Brain pericyte (primary cell): ENCODE results near the gene CMIP.
"Not testable (repeated sequence)": the region's sequence is repeated elsewhere in the genome, so short reads cannot be mapped to it uniquely, and the experiment has no call there.

ENCODE experiments used
- DNase-seq: peaks from one replicate; pipeline ENCODE4 v3.0.0-alpha.2; 2012; ENCODE audit warnings: low read depth, low spot score

CMIP gene

GRCh38 chr16:81681311-81681710, 236.7 kb downstream of the CMIP start:
- DNase-seq: no peak

GRCh38 chr16:81684242-81684837, 239.7 kb downstream of the CMIP start:
- DNase-seq: no peak

DNA sequence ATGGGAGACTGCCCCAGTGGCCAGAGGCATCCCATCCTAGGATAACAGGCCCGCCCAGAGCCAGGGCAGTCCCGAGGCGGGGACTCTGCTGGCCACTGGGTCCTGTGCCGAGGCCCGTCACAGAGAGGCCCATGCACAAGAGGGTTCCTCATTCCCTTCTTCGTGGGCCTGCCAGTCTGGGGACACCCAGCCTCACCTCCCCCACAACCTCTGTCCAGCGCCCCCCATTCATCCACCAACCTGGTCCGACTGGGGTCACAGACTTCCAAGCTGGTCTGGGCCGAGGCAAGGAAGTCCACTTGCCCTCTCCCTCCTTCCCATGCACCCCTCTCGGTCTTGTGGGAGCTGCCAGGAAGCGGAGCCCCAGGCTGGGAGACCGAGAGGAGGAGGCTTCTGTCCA, 240.3 kb downstream of the CMIP start:
- no peak for DNase-seq

- DNase-seq: no peak
Measured at GRCh38 chr16:81686391-81687130, 242.0 kb downstream of the CMIP start.

DNA sequence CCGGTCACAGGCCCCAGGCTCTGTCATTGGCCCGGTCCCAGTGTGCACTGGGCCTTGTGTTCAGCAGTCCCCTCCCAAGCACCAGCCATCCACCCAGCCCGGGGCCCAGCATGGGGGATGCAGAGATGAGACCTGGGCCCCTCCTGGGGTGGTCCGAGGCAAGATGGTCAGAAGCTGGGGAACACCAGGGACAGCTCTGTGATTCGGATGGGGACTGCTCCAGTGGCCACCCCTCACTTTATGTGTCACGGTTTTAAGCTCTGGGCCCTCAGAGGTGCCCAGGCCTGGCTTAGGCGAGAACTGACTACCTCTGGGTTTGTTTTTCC, 242.5 kb downstream of the CMIP start:
- DNase-seq: no peak

- no peak for DNase-seq
Measured at GRCh38 chr16:81688182-81688581, 243.6 kb downstream of the CMIP start.

GRCh38 chr16:81688839-81689238, 244.2 kb downstream of the CMIP start:
- DNase-seq: not testable (repeated sequence)

GRCh38 chr16:81692021-81692420, 247.4 kb downstream of the CMIP start:
- DNase-seq: no peak

GRCh38 chr16:81692571-81692970, 248.0 kb downstream of the CMIP start:
- DNase-seq: no peak

GRCh38 chr16:81693041-81693743, 248.6 kb downstream of the CMIP start:
- no peak for DNase-seq

- no peak for DNase-seq
Measured at GRCh38 chr16:81693744-81694303, 249.2 kb downstream of the CMIP start.

DNA sequence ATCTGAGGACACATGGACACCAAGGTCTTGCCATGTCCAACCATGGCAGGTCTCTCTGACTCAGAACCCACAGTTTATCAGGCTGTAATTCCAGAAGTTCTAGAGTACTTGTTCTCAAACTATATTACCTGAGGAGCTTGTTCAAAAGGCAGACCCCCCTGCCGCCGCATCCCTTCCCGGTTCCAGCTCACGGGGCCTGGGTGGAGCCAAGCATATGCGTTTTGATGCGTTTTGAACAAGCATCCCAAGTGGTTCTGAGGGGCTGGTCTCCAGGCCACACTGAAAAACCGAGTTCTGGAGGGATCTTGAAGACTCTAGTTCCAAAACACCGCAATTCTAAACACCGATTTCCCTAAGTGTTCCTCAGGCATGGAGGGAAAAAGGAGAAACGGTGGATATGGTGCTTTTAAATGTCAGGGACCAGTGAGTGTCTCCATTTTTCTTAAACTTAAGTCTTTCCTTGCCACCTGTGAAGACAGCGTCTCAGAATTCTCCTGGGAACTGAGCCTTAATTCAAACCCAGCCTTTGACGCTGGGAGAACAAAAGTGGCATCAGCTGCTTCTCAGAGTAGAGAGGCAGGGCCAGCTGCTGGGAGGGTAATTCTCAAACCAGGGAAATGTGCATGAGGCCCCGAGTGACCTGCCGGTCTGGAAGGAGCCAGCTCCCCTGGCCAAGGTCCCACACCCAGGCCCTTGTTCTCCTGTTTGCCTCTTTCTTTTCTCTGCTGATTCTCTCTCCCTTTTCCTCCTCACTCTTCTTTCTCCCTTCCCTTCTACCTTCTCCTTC, 250.1 kb downstream of the CMIP start:
- DNase-seq: no peak

DNA sequence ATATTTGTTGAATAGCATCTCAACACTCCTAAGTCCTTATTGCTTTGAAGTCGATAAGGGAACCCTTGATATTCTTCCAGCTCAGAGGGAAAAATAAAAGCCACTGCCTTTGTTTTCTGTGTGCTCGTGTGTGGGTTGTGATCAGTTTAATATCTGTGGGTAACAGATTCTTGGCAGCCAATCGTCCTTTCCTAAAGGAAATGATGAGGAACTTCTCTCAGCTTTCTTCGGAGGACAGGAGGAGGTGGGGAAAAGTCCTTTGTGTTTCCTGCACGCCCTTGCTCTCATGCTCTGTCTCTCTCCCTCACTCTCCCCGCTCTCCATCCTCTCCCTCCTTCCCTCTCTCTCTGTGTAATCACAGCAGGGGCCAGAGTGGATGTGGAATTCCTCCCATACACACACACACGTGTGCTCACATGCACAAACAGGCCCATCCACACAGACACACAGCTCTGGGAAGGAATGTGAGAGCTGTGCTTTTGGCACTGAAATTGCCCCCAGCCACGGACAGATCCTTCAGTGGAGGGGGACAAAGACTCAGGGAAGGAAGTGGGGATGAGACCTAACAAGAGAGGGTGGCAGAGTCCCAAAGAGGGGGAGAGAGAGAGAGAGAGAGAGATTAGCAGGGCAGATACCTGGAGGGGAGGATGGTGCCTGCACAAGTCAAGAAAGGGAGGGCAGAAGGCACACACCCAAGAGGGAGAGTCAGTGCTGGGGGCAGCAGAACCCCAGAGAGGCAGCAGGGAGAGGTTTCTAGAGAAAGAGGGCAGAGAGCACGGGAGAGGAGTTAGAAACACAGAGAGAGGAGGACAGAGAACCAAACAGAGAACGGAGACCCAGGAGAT, 250.9 kb downstream of the CMIP start:
- no peak for DNase-seq

DNA sequence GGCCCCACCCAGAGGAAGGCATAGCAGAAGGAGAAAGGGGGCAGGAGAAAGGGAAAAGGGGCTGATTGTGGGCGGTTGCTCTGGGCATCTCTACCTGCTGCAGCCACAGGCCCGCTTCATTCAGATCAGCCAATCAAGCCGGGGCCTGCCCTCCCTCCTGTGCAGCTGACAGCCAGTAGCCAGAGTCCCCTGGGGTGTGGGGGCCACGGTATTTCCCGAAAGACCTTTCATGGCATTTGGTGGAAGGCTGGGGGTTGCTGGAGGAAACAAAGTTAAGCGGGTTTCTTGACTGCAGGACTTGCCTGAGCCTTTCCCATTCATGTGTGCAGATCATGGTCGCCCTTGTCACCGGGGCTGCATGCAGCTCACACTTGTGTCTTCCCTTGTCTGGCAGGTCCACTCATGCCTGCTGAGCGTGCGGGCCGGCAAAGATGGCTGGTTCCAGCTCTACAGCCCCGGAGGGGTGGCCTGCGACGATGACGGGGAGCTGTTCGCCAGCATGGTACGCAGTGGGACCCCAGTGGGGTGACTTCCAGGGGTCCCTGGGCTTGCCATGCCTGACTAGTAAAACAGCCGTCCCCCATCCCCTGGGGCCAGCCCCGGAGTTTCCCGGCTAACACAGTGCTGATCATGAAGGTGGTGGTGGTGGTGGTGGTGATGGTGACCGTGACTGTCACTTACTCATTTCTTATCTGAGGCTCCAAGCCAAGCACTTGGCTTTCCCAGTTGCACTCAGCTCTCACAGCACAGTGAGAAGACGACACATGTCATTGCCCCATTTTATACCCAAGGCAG, 251.8 kb downstream of the CMIP start:
- DNase-seq: no peak

DNA sequence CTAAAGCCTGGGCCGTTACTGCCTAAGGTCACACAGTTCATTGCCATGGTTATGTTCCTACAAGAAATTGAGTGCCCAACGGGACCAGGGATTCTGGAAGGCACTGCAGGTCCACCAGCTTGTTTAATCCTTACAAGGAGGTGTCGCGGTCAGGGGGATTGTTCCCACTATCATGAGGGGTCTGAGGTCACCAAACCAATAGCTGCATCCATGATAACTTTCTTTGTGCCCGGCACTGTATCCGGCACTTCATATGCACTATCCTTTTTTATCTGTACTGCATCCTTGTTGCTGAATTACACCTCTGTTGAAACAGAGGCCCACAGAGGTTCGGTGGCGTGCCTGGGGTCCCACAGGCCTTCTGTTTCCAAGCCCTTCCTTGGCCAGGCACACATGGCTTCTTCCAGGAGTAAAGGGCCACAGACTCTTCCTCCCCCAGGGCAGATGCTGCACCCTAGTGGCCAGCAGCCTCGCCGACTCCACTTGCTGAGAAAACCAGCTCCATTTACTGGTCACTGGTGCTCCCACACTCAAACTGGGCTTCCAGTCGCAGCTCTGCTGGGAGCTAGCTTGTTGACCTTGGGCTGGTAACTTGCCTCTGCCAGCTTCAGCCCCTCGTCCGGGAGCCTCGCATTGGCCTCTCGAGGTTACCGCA, 252.5 kb downstream of the CMIP start:
- DNase-seq: no peak

DNA sequence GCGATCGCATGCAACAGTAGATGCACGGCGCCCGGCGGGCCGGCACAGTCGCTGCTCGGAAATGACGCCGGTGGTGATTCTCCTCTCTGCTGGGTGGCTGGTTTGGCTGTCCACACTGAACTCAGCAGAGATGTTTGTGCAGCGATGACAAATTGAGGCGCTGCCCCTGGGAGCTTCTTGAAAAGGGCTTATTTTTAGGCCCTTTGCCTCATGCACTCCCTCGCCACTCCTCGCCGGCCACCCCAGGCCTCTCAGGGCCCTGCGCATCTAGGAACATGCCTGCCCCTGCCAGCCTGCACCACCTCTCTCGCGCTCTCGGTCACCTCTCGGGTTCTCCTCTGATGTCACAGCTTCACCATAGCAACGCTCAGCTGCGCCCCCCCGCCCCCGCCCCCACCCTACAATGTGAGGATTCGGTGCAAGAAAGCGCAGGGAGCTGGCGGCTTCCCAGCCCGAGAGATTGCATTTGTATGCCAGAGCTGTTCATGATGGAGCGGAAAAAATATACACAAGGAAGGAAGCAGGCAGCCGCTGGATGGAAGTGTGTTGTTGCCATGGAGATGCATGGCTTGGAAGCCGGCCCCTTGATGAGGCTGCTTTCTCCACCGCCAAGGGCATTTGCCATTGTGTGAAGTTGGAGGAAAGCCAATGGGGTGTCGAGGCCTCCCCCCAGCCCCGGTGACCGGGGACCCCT, 253.2 kb downstream of the CMIP start:
- DNase-seq: no peak

- DNase-seq: no peak
Measured at GRCh38 chr16:81698310-81698641, 253.7 kb downstream of the CMIP start.

GRCh38 chr16:81699596-81699995, 255.0 kb downstream of the CMIP start:
- DNase-seq: no peak

- no peak for DNase-seq
Measured at GRCh38 chr16:81700071-81700779, 255.6 kb downstream of the CMIP start.
